HepG2 (cell line): ENCODE measurements around the gene ELMOD3. TPM values are rescaled to one million over a fixed set of nuclear protein-coding genes. Genes with fewer than 3 reads are reported as not detected.

Experiments used
- ARNTL ChIP-seq: sonication (generic); formaldehyde crosslinking; IDR thresholded peaks from 2 replicates; pipeline ENCODE4 v1.4.0; 2020; ENCODE audit warnings: mild to moderate bottlenecking, missing genetic modification reagents
- BORCS8-MEF2B ChIP-seq: sonication (generic); formaldehyde crosslinking; IDR thresholded peaks from 2 replicates; pipeline ENCODE4 v1.8.0; 2022; ENCODE audit warnings: mild to moderate bottlenecking, missing genetic modification reagents
- EEA1 ChIP-seq: sonication (generic); formaldehyde crosslinking; IDR thresholded peaks from 2 replicates; pipeline ENCODE4 v1.5.1; 2020; ENCODE audit warnings: mild to moderate bottlenecking, missing genetic modification reagents, borderline replicate concordance
- HES4 ChIP-seq: sonication (generic); formaldehyde crosslinking; IDR thresholded peaks from 2 replicates; pipeline ENCODE4 v1.9.0; 2021; ENCODE audit warnings: mild to moderate bottlenecking, missing genetic modification reagents, borderline replicate concordance
- JARID2 ChIP-seq: sonication (generic); formaldehyde crosslinking; IDR thresholded peaks from 2 replicates; pipeline ENCODE4 v1.8.1; 2023; ENCODE audit warnings: missing genetic modification reagents, inconsistent platforms; ENCODE audit not compliant: insufficient replicate concordance
- KDM3A ChIP-seq: IDR thresholded peaks from 2 replicates; pipeline ENCODE4 v1.6.1; 2018; ENCODE audit warnings: low read depth, missing compliant biosample characterization
- MEF2D ChIP-seq: sonication (generic); formaldehyde crosslinking; IDR thresholded peaks from 2 replicates; pipeline ENCODE4 v1.5.1; 2020; ENCODE audit warnings: mild to moderate bottlenecking, missing genetic modification reagents
- PCBP1 ChIP-seq: fragments of 200-400 bp; formaldehyde crosslinking; IDR thresholded peaks from 2 replicates; pipeline ENCODE4 v1.6.1; 2017; ENCODE audit warnings: mild to moderate bottlenecking, low read depth, low read length, borderline replicate concordance
- PHB2 ChIP-seq: fragments of 450-650 bp; IDR thresholded peaks from 2 replicates; pipeline ENCODE4 v1.6.1; 2018; ENCODE audit not compliant: partially characterized antibody
- RFX5 ChIP-seq: IDR thresholded peaks from 2 replicates; pipeline ENCODE4 v1.6.1; 2011; ENCODE audit warnings: low read depth, low read length, improper control_type of control experiment
- SKIL ChIP-seq: sonication (generic); formaldehyde crosslinking; IDR thresholded peaks from 2 replicates; pipeline ENCODE4 v1.8.0; 2022; ENCODE audit warnings: missing genetic modification reagents, mild to moderate bottlenecking, moderate library complexity, borderline replicate concordance
- TCF7L2 ChIP-seq: IDR thresholded peaks from 2 replicates; pipeline ENCODE4 v1.6.1; 2011; ENCODE audit warnings: mild to moderate bottlenecking, low read depth, low read length, moderate library complexity
- TOE1 ChIP-seq: sonication (generic); formaldehyde crosslinking; IDR thresholded peaks from 2 replicates; pipeline ENCODE4 v1.4.0; 2020; ENCODE audit warnings: mild to moderate bottlenecking, missing genetic modification reagents
- ZNF276 ChIP-seq: sonication (generic); formaldehyde crosslinking; IDR thresholded peaks from 2 replicates; pipeline ENCODE4 v1.4.0; 2020; ENCODE audit warnings: mild to moderate bottlenecking, low read depth, missing genetic modification reagents
- ZNF33B ChIP-seq: sonication (generic); formaldehyde crosslinking; IDR thresholded peaks from 2 replicates; pipeline ENCODE4 v1.5.1; 2020; ENCODE audit warnings: mild to moderate bottlenecking, missing genetic modification reagents
- ZNF382 ChIP-seq: sonication (generic); formaldehyde crosslinking; IDR thresholded peaks from 2 replicates; pipeline ENCODE4 v1.5.0; 2020; ENCODE audit warnings: missing genetic modification reagents, mild to moderate bottlenecking, borderline replicate concordance
- ZNF446 ChIP-seq: sonication (generic); formaldehyde crosslinking; IDR thresholded peaks from 2 replicates; pipeline ENCODE4 v1.5.0; 2020; ENCODE audit warnings: mild to moderate bottlenecking, missing genetic modification reagents
- ZNF530 ChIP-seq: sonication (generic); formaldehyde crosslinking; IDR thresholded peaks from 2 replicates; pipeline ENCODE4 v1.5.0; 2020; ENCODE audit warnings: low read depth, mild to moderate bottlenecking, missing genetic modification reagents
- ZNF547 ChIP-seq: sonication (generic); formaldehyde crosslinking; IDR thresholded peaks from 2 replicates; pipeline ENCODE4 v1.5.1; 2020; ENCODE audit warnings: mild to moderate bottlenecking, missing genetic modification reagents
- ZNF788 ChIP-seq: sonication (generic); formaldehyde crosslinking; IDR thresholded peaks from 2 replicates; pipeline ENCODE4 v1.5.0; 2020; ENCODE audit warnings: mild to moderate bottlenecking, missing genetic modification reagents, borderline replicate concordance
- polyA plus RNA-seq, 8 experiments: library from polyadenylated mRNA; depleted of rRNA in 3 of 8; stranded (reverse) in 7 of 8; unstranded in 1 of 8; fragments of >200 nt; fragmentation: Illumina TruSeq in 4 of 8; extraction: Trizol in 4 of 8; gene quantifications; 2 replicates each; pipeline versions ENCODE4 v1.2.1 to v1.2.3, GENCODE V29; 2011 to 2016; ENCODE audit warnings: low read depth in 4 of 8, missing spikeins in 1 of 8, mixed read lengths in 1 of 8; ENCODE audit not compliant: insufficient read depth in 1 of 8
- total RNA-seq, 5 experiments: library from RNA; depleted of rRNA; stranded (reverse); fragments of >200 nt; fragmentation: Illumina TruSeq; extraction: Trizol; gene quantifications; 2 replicates each; pipeline ENCODE4 v1.2.3, GENCODE V29; 2016; ENCODE audit warnings: low read depth in 1 of 5
- TF ChIP-seq, protein P1 (sequence below): sonication (generic); formaldehyde crosslinking; IDR thresholded peaks from 2 replicates; pipeline ENCODE4 v1.9.0; 2022; ENCODE audit warnings: low read depth, missing genetic modification reagents
- TF ChIP-seq, protein P2 (sequence below): sonication (generic); formaldehyde crosslinking; IDR thresholded peaks from 2 replicates; pipeline ENCODE4 v1.5.1; 2020; ENCODE audit warnings: mild to moderate bottlenecking, missing genetic modification reagents, borderline replicate concordance
- TF ChIP-seq, protein P3 (sequence below): sonication (generic); formaldehyde crosslinking; IDR thresholded peaks from 2 replicates; pipeline ENCODE4 v1.8.0; 2023; ENCODE audit warnings: mild to moderate bottlenecking, missing genetic modification reagents

Gene ELMOD3
- total and polyA plus RNA-seq, 2 of the 13 experiments (the other 11 are each of a cell fraction or from before 2014, with no cell fraction given), result 13.3 to 19.5 TPM

- TF ChIP-seq, protein P1, sequence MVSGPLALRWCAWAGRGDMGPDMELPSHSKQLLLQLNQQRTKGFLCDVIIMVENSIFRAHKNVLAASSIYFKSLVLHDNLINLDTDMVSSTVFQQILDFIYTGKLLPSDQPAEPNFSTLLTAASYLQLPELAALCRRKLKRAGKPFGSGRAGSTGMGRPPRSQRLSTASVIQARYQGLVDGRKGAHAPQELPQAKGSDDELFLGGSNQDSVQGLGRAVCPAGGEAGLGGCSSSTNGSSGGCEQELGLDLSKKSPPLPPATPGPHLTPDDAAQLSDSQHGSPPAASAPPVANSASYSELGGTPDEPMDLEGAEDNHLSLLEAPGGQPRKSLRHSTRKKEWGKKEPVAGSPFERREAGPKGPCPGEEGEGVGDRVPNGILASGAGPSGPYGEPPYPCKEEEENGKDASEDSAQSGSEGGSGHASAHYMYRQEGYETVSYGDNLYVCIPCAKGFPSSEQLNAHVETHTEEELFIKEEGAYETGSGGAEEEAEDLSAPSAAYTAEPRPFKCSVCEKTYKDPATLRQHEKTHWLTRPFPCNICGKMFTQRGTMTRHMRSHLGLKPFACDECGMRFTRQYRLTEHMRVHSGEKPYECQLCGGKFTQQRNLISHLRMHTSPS (CRISPR knock-in tag), result no peak
- TF ChIP-seq ZNF446 (CRISPR knock-in tag), result no peak
- no peak for TF ChIP-seq PCBP1
- no peak for TF ChIP-seq TCF7L2
- TF ChIP-seq MEF2D (CRISPR knock-in tag), result no peak
- TF ChIP-seq JARID2 (CRISPR knock-in tag), result no peak
- TF ChIP-seq TOE1 (CRISPR knock-in tag), result no peak
- TF ChIP-seq, protein P2, sequence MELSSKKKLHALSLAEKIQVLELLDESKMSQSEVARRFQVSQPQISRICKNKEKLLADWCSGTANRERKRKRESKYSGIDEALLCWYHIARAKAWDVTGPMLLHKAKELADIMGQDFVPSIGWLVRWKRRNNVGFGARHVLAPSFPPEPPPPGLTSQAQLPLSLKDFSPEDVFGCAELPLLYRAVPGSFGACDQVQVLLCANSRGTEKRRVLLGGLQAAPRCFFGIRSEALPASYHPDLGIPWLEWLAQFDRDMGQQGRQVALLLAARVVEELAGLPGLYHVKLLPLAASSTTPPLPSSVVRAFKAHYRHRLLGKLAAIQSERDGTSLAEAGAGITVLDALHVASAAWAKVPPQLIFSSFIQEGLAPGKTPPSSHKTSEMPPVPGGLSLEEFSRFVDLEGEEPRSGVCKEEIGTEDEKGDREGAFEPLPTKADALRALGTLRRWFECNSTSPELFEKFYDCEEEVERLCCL (CRISPR knock-in tag), result 0 out of 2 replicates have a peak, but pooled peaks have one; percentile 34
- TF ChIP-seq, protein P3, sequence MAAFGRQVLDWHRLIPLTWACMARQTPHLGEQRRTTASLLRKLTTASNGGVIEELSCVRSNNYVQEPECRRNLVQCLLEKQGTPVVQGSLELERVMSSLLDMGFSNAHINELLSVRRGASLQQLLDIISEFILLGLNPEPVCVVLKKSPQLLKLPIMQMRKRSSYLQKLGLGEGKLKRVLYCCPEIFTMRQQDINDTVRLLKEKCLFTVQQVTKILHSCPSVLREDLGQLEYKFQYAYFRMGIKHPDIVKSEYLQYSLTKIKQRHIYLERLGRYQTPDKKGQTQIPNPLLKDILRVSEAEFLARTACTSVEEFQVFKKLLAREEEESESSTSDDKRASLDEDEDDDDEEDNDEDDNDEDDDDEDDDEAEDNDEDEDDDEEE (CRISPR knock-in tag), result no peak
- no peak for TF ChIP-seq HES4
- no peak for TF ChIP-seq ZNF547 (CRISPR knock-in tag)
- TF ChIP-seq ARNTL (CRISPR knock-in tag), result no peak
- no peak for TF ChIP-seq PHB2
- no peak for TF ChIP-seq ZNF33B (CRISPR knock-in tag)
- no peak for TF ChIP-seq RFX5
- TF ChIP-seq ZNF382 (CRISPR knock-in tag), result no peak
- TF ChIP-seq ZNF788 (CRISPR knock-in tag), result no peak
- TF ChIP-seq KDM3A (CRISPR knock-in tag), result no peak
- TF ChIP-seq ZNF530 (CRISPR knock-in tag), result no peak
- TF ChIP-seq EEA1 (CRISPR knock-in tag), result no peak
- no peak for TF ChIP-seq ZNF276 (CRISPR knock-in tag)
- TF ChIP-seq SKIL (CRISPR knock-in tag), result no peak
- no peak for TF ChIP-seq BORCS8-MEF2B (CRISPR knock-in tag)
Observed at GRCh38 chr2:85325466-85325811, 29.1 kb upstream of the ELMOD3 start (continued).
